Endodermal cell (in vitro differentiated cells): ENCODE data around the gene STARD8. TPM values are rescaled to one million over a fixed set of nuclear protein-coding genes. Genes with fewer than 3 reads are reported as not detected.

Source experiments
- DNase-seq: peaks from one replicate; pipeline ENCODE4 v3.0.0-alpha.2; 2017
- H3K27ac ChIP-seq: 2 replicates; pipeline ENCODE4 v1.5.1; 2013; ENCODE audit warnings: mild to moderate bottlenecking, low read depth, low read length, moderate library complexity
- H3K27me3 ChIP-seq: 2 replicates; pipeline ENCODE4 v1.6.1; 2013; ENCODE audit warnings: mild to moderate bottlenecking, low read length, moderate library complexity; ENCODE audit not compliant: insufficient read depth, control insufficient read depth, poor library complexity, severe bottlenecking
- H3K36me3 ChIP-seq: 2 replicates; pipeline ENCODE4 v1.7.0; 2013; ENCODE audit warnings: mild to moderate bottlenecking, low read length, moderate library complexity; ENCODE audit not compliant: control insufficient read depth, insufficient read depth
- H3K4me1 ChIP-seq: one replicate; pipeline ENCODE4 v1.7.0; 2013; ENCODE audit warnings: low read length; ENCODE audit not compliant: control insufficient read depth, insufficient read depth
- H3K4me3 ChIP-seq: 2 replicates; pipeline ENCODE4 v1.5.1; 2013; ENCODE audit warnings: mild to moderate bottlenecking, low read length, moderate library complexity
- H3K9ac ChIP-seq: 2 replicates; pipeline ENCODE4 v1.6.1; 2013; ENCODE audit warnings: mild to moderate bottlenecking, low read length, moderate library complexity; ENCODE audit not compliant: poor library complexity, severe bottlenecking; ENCODE audit errors: extremely low read depth
- H3K9me3 ChIP-seq: 2 replicates; pipeline ENCODE4 v1.6.1; 2013; ENCODE audit warnings: mild to moderate bottlenecking, low read length, moderate library complexity; ENCODE audit not compliant: control insufficient read depth
- H3K27ac Mint-ChIP-seq: 2 replicates; pipeline ENCODE4 v1.8.0; 2020; ENCODE audit warnings: mixed read lengths
- H3K27me3 Mint-ChIP-seq: 2 replicates; pipeline ENCODE4 v1.8.0; 2021; ENCODE audit warnings: mild to moderate bottlenecking, mixed read lengths; ENCODE audit not compliant: insufficient read depth
- H3K36me3 Mint-ChIP-seq: 2 replicates; pipeline ENCODE4 v1.8.0; 2020; ENCODE audit warnings: low read depth, mixed read lengths
- H3K4me1 Mint-ChIP-seq: 2 replicates; pipeline ENCODE4 v1.8.0; 2020; ENCODE audit warnings: mixed read lengths
- H3K4me3 Mint-ChIP-seq: 2 replicates; pipeline ENCODE4 v1.8.0; 2020; ENCODE audit warnings: mild to moderate bottlenecking, moderate library complexity, mixed read lengths
- H3K9me3 Mint-ChIP-seq: 2 replicates; pipeline ENCODE4 v1.8.0; 2020; ENCODE audit warnings: mild to moderate bottlenecking, mixed read lengths
- CTCF ChIP-seq: fragments of 200-600 bp; sonication (generic); conservative IDR thresholded peaks from 2 replicates; pipeline ENCODE4 v1.5.0; 2021; ENCODE audit warnings: antibody characterized with exemption, mild to moderate bottlenecking
- WGBS, 2 experiments: methylation state at CpG; one replicate each; pipeline versions ENCODE4 v1.1.5 to v1.1.7; 2013; ENCODE audit warnings: missing lambda C conversion rate in 2 of 2, mixed read lengths in 1 of 2; ENCODE audit not compliant: insufficient coverage in 1 of 2, insufficient read length in 1 of 2; 5-methylcytosine and 5-hydroxymethylcytosine counted together
- total RNA-seq, 2 donors: library from RNA; stranded (reverse); fragmentation: NEBNext Ultra II Directional in 1 of 2; extraction: Animal tissue kit (Norgen Biotek cat#: 25700) in 1 of 2; gene quantifications; 2 replicates in 1 of 2; 3 replicates in 1 of 2; pipeline ENCODE4 v1.2.1, GENCODE V29; 2021

The STARD8 gene
- total RNA-seq, 2 donors from 2014 or later: 1.5 to 1.8 TPM

DNA sequence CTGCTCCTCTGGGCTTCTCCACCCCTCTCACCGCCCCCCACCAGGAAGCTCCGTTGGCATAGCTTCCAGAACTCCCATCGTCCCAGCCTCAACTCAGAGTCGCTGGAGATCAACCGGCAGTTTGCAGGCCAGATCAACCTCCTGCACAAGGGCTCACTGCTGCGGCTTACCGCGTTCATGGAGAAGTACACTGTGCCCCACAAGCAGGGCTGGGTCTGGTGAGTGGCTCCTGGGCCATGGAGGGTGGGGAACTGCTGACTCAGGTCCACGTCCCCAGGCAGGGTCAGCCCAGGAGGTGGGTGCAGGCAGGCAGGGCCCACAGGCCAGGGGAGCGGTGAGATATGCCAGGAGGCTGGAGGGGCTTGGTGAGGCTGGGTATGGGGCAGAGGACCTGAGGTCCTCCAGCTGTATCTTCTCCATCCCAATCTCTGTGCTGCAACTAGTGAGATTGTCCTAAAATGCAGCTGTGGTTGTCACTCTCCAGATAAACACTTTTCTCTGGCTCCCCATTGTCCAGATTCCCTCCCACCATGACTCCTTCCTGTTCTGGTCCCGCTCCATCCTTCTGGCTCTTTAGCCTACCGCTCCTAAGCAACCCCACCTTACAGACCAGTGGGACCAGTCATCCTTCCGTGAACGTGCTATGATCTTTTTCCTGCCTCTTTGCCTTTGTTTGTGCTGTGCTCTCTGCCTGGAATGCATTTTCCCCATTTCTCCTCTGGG, 71.9 kb downstream of the STARD8 start:
- Mint-ChIP-seq H3K27ac (no peak overlapping the region), H3K4me1 (peaks cover 1% of the 10 kb centered on the region), H3K4me3 (no peak overlapping the region), H3K27me3 (no peaks in the 10 kb centered on the region), H3K9me3 (peaks cover 65% of the 10 kb centered on the region), H3K36me3 (no peaks in the 10 kb centered on the region)
- no peak overlapping the region for H3K9ac ChIP-seq
- TF ChIP-seq CTCF: no peak
- H3K4me3 ChIP-seq: no peak overlapping the region
- H3K36me3 ChIP-seq: no peaks in the 10 kb centered on the region
- no peaks in the 10 kb centered on the region for H3K27me3 ChIP-seq
- H3K27ac ChIP-seq: no peak overlapping the region
- no peaks in the 10 kb centered on the region for H3K9me3 ChIP-seq
- H3K4me1 ChIP-seq: no peaks in the 10 kb centered on the region
- 87 to 93% methylated on average over 3 to 14 of the region's 14 CpGs for WGBS, 2 experiments
- no peak for DNase-seq

- no peaks in the 10 kb centered on the region for H3K36me3 Mint-ChIP-seq
- no peaks in the 10 kb centered on the region for H3K36me3 ChIP-seq
- TF ChIP-seq CTCF: peak; percentile 65
- no peaks in the 10 kb centered on the region for H3K27me3 ChIP-seq
- H3K27ac ChIP-seq: no peak overlapping the region
- H3K4me1 Mint-ChIP-seq: peaks cover 1% of the 10 kb centered on the region
- no peaks in the 10 kb centered on the region for H3K27me3 Mint-ChIP-seq
- H3K4me1 ChIP-seq: no peaks in the 10 kb centered on the region
- H3K27ac Mint-ChIP-seq: no peak overlapping the region
- peaks cover 60% of the 10 kb centered on the region for H3K9me3 Mint-ChIP-seq
- H3K4me3 Mint-ChIP-seq: no peak overlapping the region
- no peak overlapping the region for H3K4me3 ChIP-seq
- no peak overlapping the region for H3K9ac ChIP-seq
- WGBS, 2 experiments: 94% methylated on average over 11 of the region's 11 CpGs; no CpG with 5 or more reads in 1 of the 2 experiments
- H3K9me3 ChIP-seq: no peaks in the 10 kb centered on the region
- peak; percentile 57 for DNase-seq
Measured at GRCh38 chrX:68719904-68720614, 72.6 kb downstream of the STARD8 start.

- H3K27ac Mint-ChIP-seq: no peak overlapping the region
- H3K9me3 Mint-ChIP-seq: peaks cover 56% of the 10 kb centered on the region
- H3K27me3 Mint-ChIP-seq: no peaks in the 10 kb centered on the region
- H3K4me3 Mint-ChIP-seq: no peak overlapping the region
- H3K9ac ChIP-seq: no peak overlapping the region
- H3K27me3 ChIP-seq: no peaks in the 10 kb centered on the region
- DNase-seq: no peak
- no peaks in the 10 kb centered on the region for H3K36me3 ChIP-seq
- no peaks in the 10 kb centered on the region for H3K9me3 ChIP-seq
- WGBS, 2 experiments: 98 to 100% methylated on average over 2 to 9 of the region's 9 CpGs
- no peaks in the 10 kb centered on the region for H3K36me3 Mint-ChIP-seq
- H3K4me1 Mint-ChIP-seq: peaks cover 1% of the 10 kb centered on the region
- no peaks in the 10 kb centered on the region for H3K4me1 ChIP-seq
- no peak overlapping the region for H3K4me3 ChIP-seq
- no peak overlapping the region for H3K27ac ChIP-seq
- no peak for TF ChIP-seq CTCF
Measured at GRCh38 chrX:68720851-68721250, 73.4 kb downstream of the STARD8 start.
